ENCODE data around the gene ARHGAP21. TPM values are rescaled to one million over a fixed set of nuclear protein-coding genes. Genes with fewer than 3 reads are reported as not detected.

ARHGAP21 gene
- total RNA-seq, 1 experiment from 2014 or later: 59.4 TPM

GRCh38 chr10:24724381-24725228 is 918 bp upstream of the ARHGAP21 start:
- H3K23me2 ChIP-seq (ENCODE audit: insufficient read length, low read depth, low read length, poor library complexity, severe bottlenecking): peaks cover 28% of the 10 kb centered on the region
- no peaks in the 10 kb centered on the region for H3K79me1 ChIP-seq (ENCODE audit: insufficient read depth, low read depth, low read length, poor library complexity, severe bottlenecking)
- no peak overlapping the region for H2BK12ac ChIP-seq (ENCODE audit: insufficient read length, low read depth, low read length)
- H4K91ac ChIP-seq (ENCODE audit: insufficient read length, low read depth, low read length): no peak overlapping the region
- no peak overlapping the region for H3K56ac ChIP-seq (ENCODE audit: insufficient read length, low read depth, low read length)
- H3K9me3 Mint-ChIP-seq: peaks cover 0 to 2% of the 10 kb centered on the region in 2 experiments; a peak in 2 of 5 replicates
- H4K20me1 ChIP-seq (ENCODE audit: control insufficient read depth, insufficient read depth, insufficient read length): no peaks in the 10 kb centered on the region
- DNase-seq: peak; percentile 96
- H3K9ac ChIP-seq (ENCODE audit: extremely low read depth, insufficient read length, low read length): peak overlapping the region; percentile 66
- no peaks in the 10 kb centered on the region; a peak in 2 of 7 replicates for H3K36me3 Mint-ChIP-seq (ENCODE audit: insufficient read depth in 1 of 3, low read depth in 3 of 3)
- no peak overlapping the region for H2BK20ac ChIP-seq (ENCODE audit: low read depth, low read length, poor library complexity, severe bottlenecking)
- H3K27me3 ChIP-seq (ENCODE audit: insufficient read depth, low read length): peaks cover 10% of the 10 kb centered on the region; the same call in 1 of the 2 replicates
- no peak overlapping the region for H2BK120ac ChIP-seq (ENCODE audit: low read depth, low read length, poor library complexity, severe bottlenecking)
- no peak overlapping the region for H2BK15ac ChIP-seq (ENCODE audit: low read depth, low read length)
- H3K27ac ChIP-seq (ENCODE audit: insufficient read length, low read depth, low read length): no peak overlapping the region
- H3K4me1 Mint-ChIP-seq: peaks cover 33 to 34% of the 10 kb centered on the region in 2 experiments
- H2BK5ac ChIP-seq (ENCODE audit: insufficient read length, low read length): no peak overlapping the region
- peaks cover 2% of the 10 kb centered on the region; the same call in 1 of the 2 replicates for H3K4me1 ChIP-seq (ENCODE audit: insufficient read depth, low read length)
- H3K27me3 Mint-ChIP-seq (ENCODE audit: low read depth): peaks cover 17% of the 10 kb centered on the region
- peak overlapping the region; percentile 66 to 94 (median 77); a peak in 5 of 7 replicates for H3K27ac Mint-ChIP-seq
- H4K5ac ChIP-seq (ENCODE audit: insufficient read length, low read depth, low read length): no peak overlapping the region
- no peak overlapping the region for H3K18ac ChIP-seq (ENCODE audit: insufficient read length, low read depth, low read length)
- no peak overlapping the region for H3K4ac ChIP-seq (ENCODE audit: low read depth, low read length)
- no peaks in the 10 kb centered on the region for H3K9me3 ChIP-seq (ENCODE audit: control insufficient read depth, low read depth, low read length)
- H3K4me2 ChIP-seq (ENCODE audit: insufficient read depth, insufficient read length, low read length): peak overlapping the region; percentile 96
- no CpG with 5 or more reads among the region's 52 CpGs for WGBS (ENCODE audit: extremely low coverage, insufficient read length, low lambda C conversion rate)
- no peak overlapping the region for H3K23ac ChIP-seq (ENCODE audit: insufficient read length, low read depth, low read length)
- H2AK5ac ChIP-seq (ENCODE audit: insufficient read length, low read length): no peak overlapping the region
- H2AFZ ChIP-seq (ENCODE audit: low read length): no peak overlapping the region
- H4K8ac ChIP-seq (replicated peaks; ENCODE audit: insufficient read length, low read depth, low read length): no peak overlapping the region
- peak overlapping the region; percentile 82 to 97 for H3K4me3 Mint-ChIP-seq
- H3T11ph ChIP-seq (ENCODE audit: low read length): no peak overlapping the region
- H3K79me2 ChIP-seq (ENCODE audit: insufficient read depth, low read length): no peaks in the 10 kb centered on the region
- no peak overlapping the region for H3K14ac ChIP-seq (ENCODE audit: insufficient read depth, low read length)
- TF ChIP-seq, protein P1, sequence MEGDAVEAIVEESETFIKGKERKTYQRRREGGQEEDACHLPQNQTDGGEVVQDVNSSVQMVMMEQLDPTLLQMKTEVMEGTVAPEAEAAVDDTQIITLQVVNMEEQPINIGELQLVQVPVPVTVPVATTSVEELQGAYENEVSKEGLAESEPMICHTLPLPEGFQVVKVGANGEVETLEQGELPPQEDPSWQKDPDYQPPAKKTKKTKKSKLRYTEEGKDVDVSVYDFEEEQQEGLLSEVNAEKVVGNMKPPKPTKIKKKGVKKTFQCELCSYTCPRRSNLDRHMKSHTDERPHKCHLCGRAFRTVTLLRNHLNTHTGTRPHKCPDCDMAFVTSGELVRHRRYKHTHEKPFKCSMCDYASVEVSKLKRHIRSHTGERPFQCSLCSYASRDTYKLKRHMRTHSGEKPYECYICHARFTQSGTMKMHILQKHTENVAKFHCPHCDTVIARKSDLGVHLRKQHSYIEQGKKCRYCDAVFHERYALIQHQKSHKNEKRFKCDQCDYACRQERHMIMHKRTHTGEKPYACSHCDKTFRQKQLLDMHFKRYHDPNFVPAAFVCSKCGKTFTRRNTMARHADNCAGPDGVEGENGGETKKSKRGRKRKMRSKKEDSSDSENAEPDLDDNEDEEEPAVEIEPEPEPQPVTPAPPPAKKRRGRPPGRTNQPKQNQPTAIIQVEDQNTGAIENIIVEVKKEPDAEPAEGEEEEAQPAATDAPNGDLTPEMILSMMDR (conservative IDR thresholded peaks at IDR 0.05): no peak

Measured in H9 (cell line).